COLO829 (cell line): ENCODE data around the gene CRIP2.

ENCODE experiments used
- DNase-seq: peaks from one replicate; pipeline ENCODE4 v3.0.0; 2012; ENCODE audit warnings: low spot score

Gene CRIP2

GRCh38 chr14:105498430-105499255 is 24.0 kb downstream of the CRIP2 start:
- DNase-seq = no peak

- DNase-seq = peak; percentile 93
These were observed 24.8 kb downstream of the CRIP2 start for GRCh38 chr14:105499256-105500035.

- DNase-seq = no peak
These were observed 25.6 kb downstream of the CRIP2 start for GRCh38 chr14:105500036-105500725.

GRCh38 chr14:105500726-105501101 is 26.1 kb downstream of the CRIP2 start:
- no peak for DNase-seq

- no peak for DNase-seq
These were observed 27.1 kb downstream of the CRIP2 start for GRCh38 chr14:105501504-105502291.

GRCh38 chr14:105502446-105503295 is 28.1 kb downstream of the CRIP2 start:
- no peak for DNase-seq

- DNase-seq = no peak
These were observed 28.6 kb downstream of the CRIP2 start for GRCh38 chr14:105503296-105503640.

GRCh38 chr14:105503935-105504692 is 29.5 kb downstream of the CRIP2 start:
- no peak for DNase-seq

- DNase-seq = no peak
These were observed 30.5 kb downstream of the CRIP2 start for GRCh38 chr14:105505101-105505500.

GRCh38 chr14:105507247-105507646 is 32.6 kb downstream of the CRIP2 start:
- no peak for DNase-seq

- DNase-seq = no peak
These were observed 33.4 kb downstream of the CRIP2 start for GRCh38 chr14:105508069-105508468.

- no peak for DNase-seq
These were observed 34.0 kb downstream of the CRIP2 start for GRCh38 chr14:105508601-105509000.

GRCh38 chr14:105517096-105517495 is 42.5 kb downstream of the CRIP2 start:
- DNase-seq = no peak

- DNase-seq = no peak
These were observed 45.5 kb downstream of the CRIP2 start for GRCh38 chr14:105519946-105520698.

- no peak for DNase-seq
These were observed 50.7 kb downstream of the CRIP2 start for GRCh38 chr14:105525326-105525725.

GRCh38 chr14:105525861-105526775 is 51.5 kb downstream of the CRIP2 start, which contains the start of gene TMEM121:
TSS of gene TMEM121 (plus strand) at chr14:105526583. CDS start at chr14:105528835, 2,252 bp downstream.
- no peak for DNase-seq

- no peak for DNase-seq
These were observed 52.3 kb downstream of the CRIP2 start for GRCh38 chr14:105526776-105527380.

GRCh38 chr14:105527381-105527825 is 52.8 kb downstream of the CRIP2 start:
- no peak for DNase-seq
